ENCODE measurements around the gene CDC42BPA.

- no peak for TF ChIP-seq POLR2A (IDR thresholded peaks at IDR 0.05; ENCODE audit: control extremely low read depth in 1 of 2, low read depth in 2 of 2, low read length in 2 of 2)
- TF ChIP-seq BRCA1 (IDR thresholded peaks at IDR 0.05; ENCODE audit: low read depth, low read length) = no peak
- TF ChIP-seq CTCF (IDR thresholded peaks at IDR 0.05; ENCODE audit: control extremely low read depth in 1 of 3, insufficient read depth in 1 of 3, low read depth in 1 of 3, low read length in 3 of 3) = no peak
- no peak for TF ChIP-seq CREB1 (IDR thresholded peaks at IDR 0.05)
Measured at GRCh38 chr1:226979517-226980121, 338.7 kb downstream of the CDC42BPA start.

Data from H1 (cell line).